Measurements from ENCODE around the gene GLT1D1.

The GLT1D1 gene

GRCh38 chr12:128969480-128970055, 116.3 kb downstream of the GLT1D1 start:
- DNase-seq, result no peak

- no peak for DNase-seq
Measured at GRCh38 chr12:128970110-128970509, 116.8 kb downstream of the GLT1D1 start.

GRCh38 chr12:128970941-128971340, 117.7 kb downstream of the GLT1D1 start:
- no peak for DNase-seq

- DNase-seq, result no peak
Measured at GRCh38 chr12:128971802-128972201, 118.5 kb downstream of the GLT1D1 start.

GRCh38 chr12:128973883-128974681, 120.8 kb downstream of the GLT1D1 start:
- no peak for DNase-seq

GRCh38 chr12:128974881-128975280, 121.6 kb downstream of the GLT1D1 start:
- no peak for DNase-seq

- no peak for DNase-seq
Measured at GRCh38 chr12:128976120-128976738, 123.0 kb downstream of the GLT1D1 start.

- DNase-seq, result no peak
Measured at GRCh38 chr12:128977441-128977840, 124.2 kb downstream of the GLT1D1 start.

GRCh38 chr12:128978067-128978466, 124.8 kb downstream of the GLT1D1 start:
- DNase-seq, result no peak

- no peak for DNase-seq
Measured at GRCh38 chr12:128980623-128981022, 127.3 kb downstream of the GLT1D1 start.

- DNase-seq, result no peak
Measured at GRCh38 chr12:128981971-128982533, 128.8 kb downstream of the GLT1D1 start.

- no peak for DNase-seq
Measured at GRCh38 chr12:128982933-128983332, 129.7 kb downstream of the GLT1D1 start.

GRCh38 chr12:128983371-128983770, 130.1 kb downstream of the GLT1D1 start:
- DNase-seq, result no peak

GRCh38 chr12:128986957-128987356, 133.7 kb downstream of the GLT1D1 start:
- no peak for DNase-seq

- no peak for DNase-seq
Measured at GRCh38 chr12:128989287-128989686, 136.0 kb downstream of the GLT1D1 start.

- no peak for DNase-seq
Measured at GRCh38 chr12:128991716-128992115, 138.4 kb downstream of the GLT1D1 start.

- DNase-seq, result no peak
Measured at GRCh38 chr12:128992116-128992515, 138.8 kb downstream of the GLT1D1 start.

- no peak for DNase-seq
Measured at GRCh38 chr12:128992550-128992949, 139.3 kb downstream of the GLT1D1 start.

GRCh38 chr12:128994856-128995255, 141.6 kb downstream of the GLT1D1 start:
- DNase-seq, result no peak

GRCh38 chr12:128995619-128996018, 142.3 kb downstream of the GLT1D1 start:
- no peak for DNase-seq

- no peak for DNase-seq
Measured at GRCh38 chr12:129001826-129002225, 148.5 kb downstream of the GLT1D1 start.

- no peak for DNase-seq
Measured at GRCh38 chr12:129002427-129002826, 149.1 kb downstream of the GLT1D1 start.

- DNase-seq, result no peak
Measured at GRCh38 chr12:129005416-129005815, 152.1 kb downstream of the GLT1D1 start.

GRCh38 chr12:129005829-129006228, 152.6 kb downstream of the GLT1D1 start:
- DNase-seq, result no peak
